ENCODE measurements around the gene PITX3. TPM values are rescaled to one million over a fixed set of nuclear protein-coding genes. Genes with fewer than 3 reads are reported as not detected.

Gene PITX3
- total and polyA plus RNA-seq, 9 donors: not detected

GRCh38 chr10:102266670-102267069 is 25.4 kb upstream of the PITX3 start:
- no peak for DNase-seq
- no peak overlapping the region for H3K4me3 ChIP-seq
- H3K27ac ChIP-seq: no peak overlapping the region
- TF ChIP-seq EP300 (IDR thresholded peaks at IDR 0.05) (no peak), POLR2A (IDR thresholded peaks at IDR 0.05) (no peak), CTCF (IDR thresholded peaks at IDR 0.05) (no peak)
- H3K27me3 ChIP-seq: no peaks in the 10 kb centered on the region
- no peaks in the 10 kb centered on the region for H3K36me3 ChIP-seq
- 98% methylated on average over 3 of the region's 3 CpGs for WGBS, 3 donors
- peaks cover 7% of the 10 kb centered on the region for H3K4me1 ChIP-seq (ENCODE audit: insufficient read depth)
- intact Hi-C loops (cut with DNase I): no loop called here
- no peaks in the 10 kb centered on the region for H3K9me3 ChIP-seq

GRCh38 chr10:102264371-102264770 is 23.1 kb upstream of the PITX3 start:
- H3K4me1 ChIP-seq (ENCODE audit: insufficient read depth): peaks cover 8% of the 10 kb centered on the region
- no peaks in the 10 kb centered on the region for H3K36me3 ChIP-seq
- H3K9me3 ChIP-seq: no peaks in the 10 kb centered on the region
- H3K27ac ChIP-seq: no peak overlapping the region
- H3K27me3 ChIP-seq: no peaks in the 10 kb centered on the region
- intact Hi-C loops (cut with DNase I): no loop called here
- DNase-seq: no peak
- TF ChIP-seq EP300 (IDR thresholded peaks at IDR 0.05) (no peak), POLR2A (IDR thresholded peaks at IDR 0.05) (no peak), CTCF (IDR thresholded peaks at IDR 0.05) (no peak)
- WGBS, 3 donors: 84 to 96% (median 91%) methylated on average over 4 of the region's 4 CpGs
- no peak overlapping the region for H3K4me3 ChIP-seq

GRCh38 chr10:102262744-102263370 is 21.5 kb upstream of the PITX3 start:
- no peak overlapping the region for H3K4me3 ChIP-seq
- TF ChIP-seq CTCF (IDR thresholded peaks at IDR 0.05): no peak
- TF ChIP-seq POLR2A (IDR thresholded peaks at IDR 0.05): no peak
- TF ChIP-seq EP300 (IDR thresholded peaks at IDR 0.05): no peak
- no peak overlapping the region for H3K27ac ChIP-seq
- intact Hi-C loops (cut with DNase I): no loop called here
- no peak for DNase-seq
- H3K9me3 ChIP-seq: no peaks in the 10 kb centered on the region
- no peaks in the 10 kb centered on the region for H3K27me3 ChIP-seq
- 39 to 44% (median 41%) methylated on average over 4 of the region's 4 CpGs for WGBS, 3 donors
- no peaks in the 10 kb centered on the region for H3K36me3 ChIP-seq
- peaks cover 8% of the 10 kb centered on the region for H3K4me1 ChIP-seq (ENCODE audit: insufficient read depth)

GRCh38 chr10:102261842-102262241 is 20.5 kb upstream of the PITX3 start:
- WGBS, 3 donors: 61 to 63% (median 63%) methylated on average over 6 of the region's 6 CpGs
- intact Hi-C loops (cut with DNase I): no loop called here
- no peaks in the 10 kb centered on the region for H3K9me3 ChIP-seq
- no peaks in the 10 kb centered on the region for H3K27me3 ChIP-seq
- no peak for DNase-seq
- peaks cover 5% of the 10 kb centered on the region for H3K4me1 ChIP-seq (ENCODE audit: insufficient read depth)
- H3K36me3 ChIP-seq: no peaks in the 10 kb centered on the region
- H3K4me3 ChIP-seq: no peak overlapping the region
- no peak overlapping the region for H3K27ac ChIP-seq
- no peak for TF ChIP-seq EP300 (IDR thresholded peaks at IDR 0.05)
- TF ChIP-seq CTCF (IDR thresholded peaks at IDR 0.05): no peak

All from ovary (tissue), 9 donors.